Mammary epithelial cell (primary cell): ENCODE measurements around the gene EXOC2.

Source experiments
- CTCF ChIP-seq, 2 donors: IDR thresholded peaks in 1 of 2; conservative IDR thresholded peaks in 1 of 2; 2 replicates each; pipeline ENCODE4 v1.5.1; 2011 to 2012; ENCODE audit warnings: inconsistent platforms in 2 of 2, low read length in 2 of 2, mild to moderate bottlenecking in 2 of 2, control low read depth in 1 of 2, low read depth in 1 of 2; ENCODE audit not compliant: insufficient read depth in 1 of 2; ENCODE audit errors: extremely low read depth in 1 of 2
- EZH2 ChIP-seq: IDR thresholded peaks from 2 replicates; pipeline ENCODE4 v1.6.1; 2012; ENCODE audit warnings: low read length, inconsistent platforms, borderline replicate concordance

- TF ChIP-seq CTCF (conservative IDR thresholded peaks at IDR 0.05 in 1 of 2, IDR thresholded peaks at IDR 0.05 in 1 of 2; ENCODE audit: extremely low read depth in 1 of 2, insufficient read depth in 1 of 2, low read depth in 1 of 2, low read length in 2 of 2) (no peak), EZH2 (no peak)
These were observed 110.6 kb downstream of the EXOC2 start for GRCh38 chr6:582370-582769.
